GM23248 (cell line): ENCODE results near the gene TTLL3.

Experiments
- EZH2 ChIP-seq: fragments of 200-600 bp; sonication (generic); IDR thresholded peaks from 2 replicates; pipeline ENCODE4 v1.6.1; 2018; ENCODE audit warnings: antibody characterized with exemption, mild to moderate bottlenecking; ENCODE audit not compliant: insufficient read depth, poor library complexity, severe bottlenecking
- EZH2phosphoT487 ChIP-seq: fragments of 200-600 bp; sonication (generic); IDR thresholded peaks from 2 replicates; pipeline ENCODE4 v1.6.1; 2018; ENCODE audit warnings: antibody characterized with exemption, moderate library complexity, mild to moderate bottlenecking, low read depth; ENCODE audit not compliant: insufficient read depth

DNA sequence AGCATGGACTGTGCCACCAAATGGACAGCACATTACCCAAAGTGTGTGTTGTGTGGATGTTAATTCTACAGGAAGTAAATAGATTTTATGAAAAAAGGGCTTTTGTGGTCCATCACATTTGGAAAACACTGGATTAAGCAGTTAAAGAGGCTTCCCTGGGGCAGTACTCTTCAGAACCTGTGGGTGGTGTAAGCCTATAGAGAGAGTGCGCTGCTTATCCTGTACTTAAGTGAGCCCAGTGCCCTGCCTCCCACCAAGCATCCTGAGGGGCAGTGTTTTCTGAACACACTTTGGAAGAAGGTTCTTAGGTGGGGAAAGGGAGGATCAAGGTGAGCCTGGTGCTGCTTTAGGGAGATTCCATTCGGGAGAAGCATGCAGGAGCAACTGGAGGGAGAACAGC, 10.9 kb downstream of the TTLL3 start:
- TF ChIP-seq EZH2phosphoT487 (no peak), EZH2 (no peak)
